ENCODE results near the gene SLC15A4.
A peak's percentile ranks its signal among the peaks of the same experiment; 100 is the strongest.

The SLC15A4 gene

DNA sequence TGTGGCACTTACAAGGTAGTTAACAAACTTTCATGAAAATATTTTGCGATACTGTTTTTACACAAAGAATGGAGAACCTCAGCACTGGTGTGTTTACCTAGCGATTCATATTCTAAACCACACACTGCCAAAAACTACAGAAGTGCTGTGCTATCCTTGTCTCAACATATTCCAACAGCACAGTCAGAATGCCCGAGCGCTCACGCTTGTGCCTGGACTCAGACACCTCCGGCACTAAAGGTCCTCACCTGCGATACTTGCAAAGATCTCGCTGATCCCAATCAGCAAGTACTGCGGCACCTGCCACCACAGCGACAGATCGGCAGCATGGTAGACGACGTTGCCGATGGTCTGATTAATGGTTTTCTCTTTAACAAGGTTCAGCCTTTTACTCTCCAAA lies 23.2 kb downstream of the SLC15A4 start:
- no peak for DNase-seq (ENCODE audit: low spot score)
- ChIA-PET POLR2A (ENCODE audit: low non-redundant PET) (no interaction called here), CTCF (no interaction called here)
- no peak overlapping the region for H3K27ac ChIP-seq
- TF ChIP-seq, protein P1, sequence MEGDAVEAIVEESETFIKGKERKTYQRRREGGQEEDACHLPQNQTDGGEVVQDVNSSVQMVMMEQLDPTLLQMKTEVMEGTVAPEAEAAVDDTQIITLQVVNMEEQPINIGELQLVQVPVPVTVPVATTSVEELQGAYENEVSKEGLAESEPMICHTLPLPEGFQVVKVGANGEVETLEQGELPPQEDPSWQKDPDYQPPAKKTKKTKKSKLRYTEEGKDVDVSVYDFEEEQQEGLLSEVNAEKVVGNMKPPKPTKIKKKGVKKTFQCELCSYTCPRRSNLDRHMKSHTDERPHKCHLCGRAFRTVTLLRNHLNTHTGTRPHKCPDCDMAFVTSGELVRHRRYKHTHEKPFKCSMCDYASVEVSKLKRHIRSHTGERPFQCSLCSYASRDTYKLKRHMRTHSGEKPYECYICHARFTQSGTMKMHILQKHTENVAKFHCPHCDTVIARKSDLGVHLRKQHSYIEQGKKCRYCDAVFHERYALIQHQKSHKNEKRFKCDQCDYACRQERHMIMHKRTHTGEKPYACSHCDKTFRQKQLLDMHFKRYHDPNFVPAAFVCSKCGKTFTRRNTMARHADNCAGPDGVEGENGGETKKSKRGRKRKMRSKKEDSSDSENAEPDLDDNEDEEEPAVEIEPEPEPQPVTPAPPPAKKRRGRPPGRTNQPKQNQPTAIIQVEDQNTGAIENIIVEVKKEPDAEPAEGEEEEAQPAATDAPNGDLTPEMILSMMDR (conservative IDR thresholded peaks at IDR 0.05; ENCODE audit: low read depth), result no peak

DNA sequence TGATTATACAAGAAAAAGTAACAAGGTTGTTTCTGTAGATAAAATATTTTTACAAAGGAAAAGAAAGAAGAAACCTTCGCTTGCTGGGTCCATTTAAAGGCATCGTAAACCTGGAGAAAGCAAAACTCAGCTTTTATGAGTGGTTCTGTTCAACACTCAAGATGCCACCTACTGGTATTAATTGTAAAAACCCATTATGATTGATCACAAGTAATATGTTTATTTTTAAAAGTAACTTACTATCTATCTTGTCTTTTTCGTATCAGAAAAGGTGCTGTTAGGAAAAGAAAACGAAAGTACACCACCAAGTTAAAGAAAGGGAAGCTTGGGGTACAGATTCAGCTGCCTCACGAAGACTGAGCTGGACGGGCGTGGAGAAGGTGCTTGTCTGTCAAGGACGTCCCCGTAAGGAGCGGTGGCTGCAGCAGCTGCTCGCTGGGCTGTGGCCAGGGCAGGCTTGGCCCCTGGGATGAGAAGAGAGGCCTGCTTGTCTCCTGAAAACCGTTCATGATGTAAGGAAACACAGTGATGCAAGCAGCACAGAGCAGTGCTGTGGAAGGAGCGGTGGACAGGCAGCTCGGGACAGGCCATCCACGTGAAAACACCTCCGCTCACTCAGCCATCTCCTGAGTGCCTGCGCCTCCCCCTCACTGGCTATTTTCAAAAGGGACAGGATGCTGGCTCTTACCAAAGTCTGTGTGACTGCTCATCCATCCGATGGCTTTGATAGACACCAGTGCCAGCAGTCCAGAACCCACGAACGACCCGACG lies 25.0 kb downstream of the SLC15A4 start:
- H3K27ac ChIP-seq, result no peak overlapping the region
- POLR2A ChIA-PET (ENCODE audit: low non-redundant PET), result no interaction called here
- TF ChIP-seq, protein P1 (conservative IDR thresholded peaks at IDR 0.05; ENCODE audit: low read depth), result no peak
- CTCF ChIA-PET, result interaction anchor here (0.6 to 1.2 kb wide), 4 partner anchors 10 to 1513 kb away, joined by 3 to 5 read pairs (median 3); no protein-coding TSS in a partner anchor
- DNase-seq (ENCODE audit: low spot score), result no peak

DNA sequence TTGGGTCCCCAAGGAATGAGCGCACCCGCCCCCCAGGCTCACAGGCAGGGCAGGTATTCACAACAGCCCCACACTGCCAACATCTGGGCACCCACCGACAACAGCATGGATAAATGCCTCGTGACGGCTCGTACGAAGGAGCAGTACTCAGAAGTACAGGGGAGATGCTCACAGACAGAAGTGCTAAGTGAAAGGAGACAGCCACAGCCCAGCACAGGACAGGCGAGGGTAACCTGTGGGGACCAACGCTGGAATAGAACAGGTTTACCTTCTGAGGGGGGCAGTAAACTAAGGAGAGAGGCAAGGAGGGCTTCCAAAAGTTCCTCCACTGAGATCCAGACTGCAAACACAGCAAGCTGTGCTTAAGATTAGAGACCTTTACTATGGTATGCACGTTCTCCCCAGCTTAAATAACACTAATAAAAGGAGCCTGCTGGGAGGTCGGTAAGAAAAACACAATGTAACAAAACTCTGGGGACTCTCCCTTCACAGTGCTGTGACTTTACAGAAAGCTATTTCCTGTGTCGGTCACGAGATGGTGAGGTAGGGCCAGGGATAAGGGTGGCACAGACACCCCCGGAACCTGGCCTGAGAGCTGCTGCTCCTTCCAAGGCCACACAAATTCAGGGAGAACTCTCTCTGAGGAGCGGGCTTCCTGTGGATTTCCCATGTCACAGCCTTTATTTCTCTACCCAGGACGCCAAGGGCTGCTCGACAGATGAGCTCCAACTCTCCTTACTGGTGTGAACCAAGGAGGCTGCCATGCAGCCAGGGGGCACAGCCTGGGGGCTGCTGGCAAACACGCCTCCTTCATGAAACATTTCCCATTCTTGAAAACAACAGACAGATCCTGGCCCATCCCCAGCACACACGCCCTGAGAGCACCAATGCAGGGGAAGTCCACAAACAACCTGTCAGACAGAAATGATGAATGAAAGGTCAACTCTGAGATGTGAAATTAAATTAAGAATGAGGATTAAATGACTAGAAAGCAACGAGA lies 26.3 kb downstream of the SLC15A4 start:
- ChIA-PET CTCF (interaction anchor here (0.7 kb wide), 1 partner anchor 62 kb away, joined by 3 read pairs; no protein-coding TSS in a partner anchor), POLR2A (ENCODE audit: low non-redundant PET) (no interaction called here)
- DNase-seq (ENCODE audit: low spot score), result peak; percentile 15
- TF ChIP-seq, protein P1 (conservative IDR thresholded peaks at IDR 0.05; ENCODE audit: low read depth), result no peak
- H3K27ac ChIP-seq, result peak overlapping the region; percentile 70

DNA sequence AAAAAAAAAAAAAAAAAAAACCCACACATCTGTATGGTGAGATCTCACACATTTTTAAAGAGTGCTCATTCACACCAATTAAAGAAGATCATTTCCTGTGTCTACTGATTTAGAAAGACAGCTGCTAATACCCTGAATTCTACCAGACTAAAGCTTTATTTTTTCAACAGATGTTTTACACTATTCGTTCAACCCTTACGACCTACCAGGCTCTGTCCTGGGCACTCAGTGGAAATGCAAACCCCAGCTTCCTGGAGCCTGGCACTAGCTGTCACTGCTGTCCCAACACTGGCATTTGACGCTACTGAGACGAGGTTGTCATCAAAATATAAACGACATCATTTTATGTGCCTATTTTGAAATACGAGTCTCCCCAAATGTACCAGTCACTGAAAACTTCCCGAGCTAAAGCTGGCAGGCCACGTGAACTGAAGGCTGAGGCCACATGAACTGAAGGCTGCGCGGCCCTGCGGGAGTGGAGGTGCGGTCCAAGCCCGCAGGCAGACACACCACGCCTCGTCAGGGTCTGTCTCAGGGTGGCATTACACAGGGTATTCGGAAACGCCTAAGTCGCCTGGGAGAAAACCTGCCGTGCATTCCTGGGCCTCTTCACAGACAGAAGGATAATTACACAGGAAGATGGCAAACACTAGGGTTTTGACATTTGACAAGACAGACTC lies 27.2 kb downstream of the SLC15A4 start:
- ChIA-PET POLR2A (ENCODE audit: low non-redundant PET) (interaction anchor here (0.9 kb wide), 1 partner anchor 11 kb away, joined by 3 read pairs; no protein-coding TSS in a partner anchor), CTCF (no interaction called here)
- peak overlapping the region; percentile 70 for H3K27ac ChIP-seq
- TF ChIP-seq, protein P1 (conservative IDR thresholded peaks at IDR 0.05; ENCODE audit: low read depth), result no peak
- DNase-seq (ENCODE audit: low spot score), result no peak

DNA sequence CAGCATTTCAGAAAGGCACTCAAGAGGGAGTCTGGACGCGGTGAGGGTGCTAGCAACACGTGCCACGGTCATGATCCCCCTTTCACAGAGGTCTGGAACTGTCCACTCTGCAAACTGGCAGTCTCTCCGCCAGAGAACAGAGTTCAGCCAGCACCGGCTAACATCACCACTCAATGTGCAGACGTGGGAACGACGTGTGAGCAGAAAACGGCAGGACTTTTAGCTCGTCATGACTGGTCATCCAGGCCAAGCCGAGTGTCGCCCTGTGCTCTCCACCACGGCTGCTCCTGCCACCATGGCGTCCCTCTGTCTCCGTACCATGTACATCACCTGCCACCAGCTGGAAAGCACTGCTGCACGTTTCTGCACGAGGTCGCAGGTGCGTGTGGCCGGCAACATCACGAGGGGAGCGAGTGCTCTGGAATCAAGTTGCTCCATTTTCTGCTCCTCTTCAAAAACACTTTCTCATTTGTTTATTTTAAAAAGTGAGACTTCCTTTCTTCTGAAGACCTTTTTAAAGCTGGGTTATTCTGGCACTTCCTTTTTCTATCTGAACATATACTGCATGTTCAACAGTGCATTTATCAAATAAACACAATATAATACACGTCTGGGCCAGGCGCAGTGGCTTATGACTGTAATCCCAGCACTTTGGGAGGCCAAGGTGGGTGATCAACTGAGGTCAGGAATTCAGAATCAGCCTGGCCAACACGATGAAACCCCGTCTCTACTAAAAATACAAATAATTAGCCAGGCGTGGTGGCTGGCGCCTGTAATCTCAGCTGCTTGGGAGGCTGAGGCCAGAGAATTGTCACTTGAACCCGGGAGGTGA lies 28.0 kb downstream of the SLC15A4 start:
- H3K27ac ChIP-seq, result no peak overlapping the region
- ChIA-PET CTCF (no interaction called here), POLR2A (ENCODE audit: low non-redundant PET) (interaction anchor here (0.9 kb wide), 1 partner anchor 12 kb away, joined by 3 read pairs; no protein-coding TSS in a partner anchor)
- TF ChIP-seq, protein P1 (conservative IDR thresholded peaks at IDR 0.05; ENCODE audit: low read depth), result no peak
- DNase-seq (ENCODE audit: low spot score), result no peak
